Measurements from ENCODE around the gene FFAR1. TPM values are rescaled to one million over a fixed set of nuclear protein-coding genes. Genes with fewer than 3 reads are reported as not detected.

FFAR1 gene
- total and polyA plus RNA-seq, 10 donors, result 0.16 to 0.52 (median 0.26) TPM; not detected in 3

- no peak for TF ChIP-seq POLR2AphosphoS5 (IDR thresholded peaks at IDR 0.05)
- TF ChIP-seq CTCF (IDR thresholded peaks at IDR 0.05 in 8 of 11, conservative IDR thresholded peaks at IDR 0.05 in 3 of 11), result no peak
- no peak for TF ChIP-seq POLR2A (IDR thresholded peaks at IDR 0.05)
- Histone ChIP-seq H3K9me3 (peaks cover 0 to 10% (median 0%) of the 10 kb centered on the region in 8 donors), H3K4me1 (peaks cover 0 to 5% (median 0%) of the 10 kb centered on the region in 6 donors), H3K4me3 (no peak overlapping the region), H3K27me3 (replicated peaks in 1 of 7) (peaks cover 0 to 7% (median 0%) of the 10 kb centered on the region in 7 donors), H3K36me3 (no peaks in the 10 kb centered on the region), H3K27ac (no peak overlapping the region)
- no peak for DNase-seq
- intact Hi-C loops (cut with DNase I; ENCODE audit: low total_unique reads), result no loop called here
- WGBS, 5 donors, result 89 to 100% (median 94%) methylated on average over 4 of the region's 4 CpGs; no CpG with 5 or more reads in 1 of the 5 donors
Measured at GRCh38 chr19:35365303-35365702, 17.6 kb downstream of the FFAR1 start.

- no peaks in the 10 kb centered on the region for H3K36me3 ChIP-seq
- H3K27ac ChIP-seq, result no peak overlapping the region
- H3K27me3 ChIP-seq (replicated peaks in 1 of 7), result no peaks in the 10 kb centered on the region
- no peak overlapping the region for H3K4me3 ChIP-seq
- intact Hi-C loops (cut with DNase I; ENCODE audit: low total_unique reads), result no loop called here
- peaks cover 0 to 10% (median 0%) of the 10 kb centered on the region in 8 donors for H3K9me3 ChIP-seq
- H3K4me1 ChIP-seq, result no peaks in the 10 kb centered on the region
- 45 to 67% (median 61%) methylated on average over 1 of the region's 1 CpG; no CpG with 5 or more reads in 1 of the 5 donors for WGBS, 5 donors
- TF ChIP-seq CTCF (IDR thresholded peaks at IDR 0.05 in 8 of 11, conservative IDR thresholded peaks at IDR 0.05 in 3 of 11), result no peak
- TF ChIP-seq POLR2A (IDR thresholded peaks at IDR 0.05), result no peak
- TF ChIP-seq POLR2AphosphoS5 (IDR thresholded peaks at IDR 0.05), result no peak
- DNase-seq, result no peak
Measured at GRCh38 chr19:35368378-35368777, 20.7 kb downstream of the FFAR1 start.

- no peak overlapping the region for H3K27ac ChIP-seq
- TF ChIP-seq CTCF (IDR thresholded peaks at IDR 0.05 in 8 of 11, conservative IDR thresholded peaks at IDR 0.05 in 3 of 11), result no peak
- no peak for TF ChIP-seq POLR2A (IDR thresholded peaks at IDR 0.05)
- no peak for TF ChIP-seq POLR2AphosphoS5 (IDR thresholded peaks at IDR 0.05)
- no peak overlapping the region for H3K4me3 ChIP-seq
- DNase-seq, result no peak
- intact Hi-C loops (cut with DNase I; ENCODE audit: low total_unique reads), result no loop called here
- peaks cover 0 to under 1% (median 0%) of the 10 kb centered on the region in 6 donors for H3K4me1 ChIP-seq
- H3K36me3 ChIP-seq, result no peaks in the 10 kb centered on the region
- H3K9me3 ChIP-seq, result peaks cover 0 to 10% (median 0%) of the 10 kb centered on the region in 8 donors
- no peaks in the 10 kb centered on the region for H3K27me3 ChIP-seq (replicated peaks in 1 of 7)
Measured at GRCh38 chr19:35369522-35369921, 21.8 kb downstream of the FFAR1 start.

GRCh38 chr19:35370722-35371121 lies 23.0 kb downstream of the FFAR1 start, which contains the start of gene GPR42:
Gene GPR42 (plus strand): TSS chr19:35371068. CDS start chr19:35371360, 292 bp downstream.
- intact Hi-C loops (cut with DNase I; ENCODE audit: low total_unique reads), result no loop called here
- Histone ChIP-seq H3K36me3 (no peaks in the 10 kb centered on the region), H3K27ac (no peak within 1 kb of the TSS), H3K9me3 (peaks cover 0 to 10% (median 0%) of the 10 kb centered on the region in 8 donors), H3K4me3 (no peak within 1 kb of the TSS), H3K27me3 (replicated peaks in 1 of 7) (no peaks in the 10 kb centered on the region), H3K4me1 (peaks cover 0 to 12% (median 5%) of the 10 kb centered on the region in 6 donors)
- DNase-seq, result no peak
- WGBS, 5 donors, result 74 to 90% (median 86%) methylated on average over 5 to 8 of the region's 8 CpGs; no CpG with 5 or more reads in 1 of the 5 donors
- no peak for TF ChIP-seq POLR2A (IDR thresholded peaks at IDR 0.05)
- no peak for TF ChIP-seq CTCF (IDR thresholded peaks at IDR 0.05 in 8 of 11, conservative IDR thresholded peaks at IDR 0.05 in 3 of 11)
- TF ChIP-seq POLR2AphosphoS5 (IDR thresholded peaks at IDR 0.05), result no peak

Data from spleen (tissue), 11 donors.